GM20000 (cell line): ENCODE results near the gene JAM3.

Experiments
- DNase-seq: peaks from one replicate; pipeline ENCODE4 v3.0.0; 2012; ENCODE audit warnings: low spot score
- CTCF ChIP-seq: IDR thresholded peaks from 2 replicates; pipeline ENCODE4 v1.5.1; 2012; ENCODE audit warnings: mild to moderate bottlenecking, control low read depth; ENCODE audit errors: extremely low read depth, missing control alignments

JAM3 gene

GRCh38 chr11:134039726-134040385 is 29.0 kb upstream of the JAM3 start:
- no peak for DNase-seq
- TF ChIP-seq CTCF: no peak

DNA sequence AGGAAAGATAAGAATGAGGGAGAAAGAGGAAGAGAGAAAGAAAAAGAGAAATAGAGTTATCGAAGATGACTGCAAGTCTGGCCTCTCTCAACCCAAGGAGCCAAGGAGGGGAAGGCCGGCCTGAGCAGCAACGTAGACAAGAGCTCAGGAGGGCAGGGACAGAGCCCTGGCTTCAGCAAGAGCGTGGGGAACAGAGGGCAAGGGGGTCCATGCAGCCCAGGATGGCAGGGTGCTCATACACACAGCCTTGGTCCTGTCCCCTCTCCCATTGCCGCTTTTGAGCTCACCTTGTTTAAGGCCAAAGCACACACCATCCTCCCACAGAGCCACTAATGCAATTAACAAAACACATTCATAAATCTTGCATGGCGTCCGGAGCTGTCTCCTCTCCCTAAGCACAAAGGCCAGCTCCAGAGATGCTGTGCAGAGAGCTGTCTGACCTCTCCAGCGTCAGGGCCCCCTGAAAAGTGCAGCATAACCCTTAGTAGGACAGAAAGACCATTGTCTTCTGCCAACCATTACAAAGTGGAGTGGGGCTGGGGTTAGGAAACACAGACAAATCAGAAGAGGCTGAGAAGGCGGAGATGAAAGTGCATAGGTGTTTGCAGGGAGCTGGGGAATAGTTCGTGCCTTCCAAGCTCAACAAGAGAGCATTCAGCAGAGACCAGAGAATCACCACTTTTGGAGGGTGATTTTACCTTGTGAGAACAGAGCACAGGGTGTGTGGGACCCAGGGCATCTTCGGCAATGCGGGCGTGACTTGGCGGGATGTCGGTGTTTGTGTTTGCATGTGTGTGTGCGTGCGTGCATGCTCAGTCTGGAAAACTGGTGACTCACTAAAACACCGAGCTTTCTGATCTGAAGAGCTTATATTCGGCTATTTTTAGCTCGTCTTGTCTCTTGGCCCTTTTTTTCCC is 28.2 kb upstream of the JAM3 start:
- no peak for TF ChIP-seq CTCF
- DNase-seq: no peak

DNA sequence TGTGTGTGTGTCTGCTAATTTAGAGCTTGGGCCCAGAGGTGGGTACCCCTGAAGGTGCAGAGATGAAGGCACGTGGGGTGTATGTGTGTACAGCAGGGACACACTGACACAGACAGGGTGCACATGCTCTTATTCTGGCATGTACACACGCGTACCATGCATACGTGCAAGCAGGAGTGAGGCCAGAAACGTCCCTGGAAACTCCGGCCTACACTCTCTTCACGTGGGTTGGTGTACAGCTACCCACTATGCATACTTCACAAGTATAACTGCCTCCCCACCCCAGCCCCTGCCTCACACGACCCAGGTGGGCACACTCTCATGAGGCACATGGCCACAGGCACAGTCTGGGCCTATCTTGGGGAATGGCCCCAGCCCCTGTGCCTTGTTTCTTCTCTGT is 27.5 kb upstream of the JAM3 start:
- DNase-seq: no peak
- TF ChIP-seq CTCF: no peak

GRCh38 chr11:134041791-134042696 is 26.8 kb upstream of the JAM3 start:
- DNase-seq: no peak
- no peak for TF ChIP-seq CTCF

GRCh38 chr11:134043821-134044420 is 25.0 kb upstream of the JAM3 start:
- DNase-seq: no peak
- TF ChIP-seq CTCF: no peak

GRCh38 chr11:134044514-134045284 is 24.2 kb upstream of the JAM3 start:
- TF ChIP-seq CTCF: no peak
- DNase-seq: no peak
